HG03521 (cell line): ENCODE measurements around the gene ZNF529.
"Not testable (repeated sequence)": the region's sequence is repeated elsewhere in the genome, so short reads cannot be mapped to it uniquely, and the experiment has no call there.

Experiments used
- ATAC-seq: cut with Tn5 transposase; IDR thresholded peaks from one replicate; pipeline ENCODE4 v1.9.1; 2021; ENCODE audit warnings: mild to moderate bottlenecking, moderate library complexity; ENCODE audit not compliant: unreplicated experiment

The ZNF529 gene

GRCh38 chr19:36573020-36573894 lies at the start of gene ZNF529:
Gene ZNF529 (minus strand): TSS chr19:36573292. CDS start chr19:36572346, 946 bp downstream.
- peak; percentile 72 for ATAC-seq

GRCh38 chr19:36605877-36606478 lies 32.9 kb upstream of the ZNF529 start:
- no peak for ATAC-seq

GRCh38 chr19:36605101-36605876 lies 32.2 kb upstream of the ZNF529 start, which contains the start of gene ZNF382:
Gene ZNF382 (plus strand): TSS chr19:36605313. CDS start chr19:36609915, 4,602 bp downstream.
- peak; percentile 60 for ATAC-seq

- ATAC-seq, result peak; percentile 57
Observed at GRCh38 chr19:36604656-36605100, 31.6 kb upstream of the ZNF529 start.

GRCh38 chr19:36602681-36603080 lies 29.6 kb upstream of the ZNF529 start:
- ATAC-seq, result not testable (repeated sequence)

- no peak for ATAC-seq
Observed at GRCh38 chr19:36579255-36579654, 6.2 kb upstream of the ZNF529 start.

- no peak for ATAC-seq
Observed at GRCh38 chr19:36577271-36577996, 4.3 kb upstream of the ZNF529 start.

GRCh38 chr19:36574741-36575140 lies 1.6 kb upstream of the ZNF529 start:
- ATAC-seq, result no peak

- ATAC-seq, result peak; percentile 2
Observed at GRCh38 chr19:36573895-36574720, 1.0 kb upstream of the ZNF529 start.

- ATAC-seq, result no peak
Observed at GRCh38 chr19:36572593-36573019, 486 bp downstream of the ZNF529 start.

GRCh38 chr19:36564391-36564790 lies 8.7 kb downstream of the ZNF529 start:
- ATAC-seq, result no peak

GRCh38 chr19:36547001-36547732 lies 25.9 kb downstream of the ZNF529 start:
- ATAC-seq, result no peak

- ATAC-seq, result peak; percentile 2
Observed at GRCh38 chr19:36528921-36529518, 44.1 kb downstream of the ZNF529 start.

- ATAC-seq, result peak; percentile 78
Observed at GRCh38 chr19:36528194-36528920, 44.7 kb downstream of the ZNF529 start, which contains the start of gene ZNF260. Gene ZNF260 (minus strand): TSS chr19:36528271. CDS start chr19:36515238, 13,033 bp downstream.

- ATAC-seq, result no peak
Observed at GRCh38 chr19:36527873-36528193, 45.3 kb downstream of the ZNF529 start.

- no peak for ATAC-seq
Observed at GRCh38 chr19:36527341-36527740, 45.8 kb downstream of the ZNF529 start.

- ATAC-seq, result no peak
Observed at GRCh38 chr19:36526581-36526980, 46.5 kb downstream of the ZNF529 start.

GRCh38 chr19:36524617-36525016 lies 48.5 kb downstream of the ZNF529 start:
- ATAC-seq, result no peak
